HG03571 (cell line): ENCODE data around the gene CARHSP1.
"Not testable (repeated sequence)": the region's sequence is repeated elsewhere in the genome, so short reads cannot be mapped to it uniquely, and the experiment has no call there.

Experiments
- ATAC-seq: cut with Tn5 transposase; IDR thresholded peaks from one replicate; pipeline ENCODE4 v1.9.1; 2021; ENCODE audit not compliant: unreplicated experiment

Gene CARHSP1

DNA sequence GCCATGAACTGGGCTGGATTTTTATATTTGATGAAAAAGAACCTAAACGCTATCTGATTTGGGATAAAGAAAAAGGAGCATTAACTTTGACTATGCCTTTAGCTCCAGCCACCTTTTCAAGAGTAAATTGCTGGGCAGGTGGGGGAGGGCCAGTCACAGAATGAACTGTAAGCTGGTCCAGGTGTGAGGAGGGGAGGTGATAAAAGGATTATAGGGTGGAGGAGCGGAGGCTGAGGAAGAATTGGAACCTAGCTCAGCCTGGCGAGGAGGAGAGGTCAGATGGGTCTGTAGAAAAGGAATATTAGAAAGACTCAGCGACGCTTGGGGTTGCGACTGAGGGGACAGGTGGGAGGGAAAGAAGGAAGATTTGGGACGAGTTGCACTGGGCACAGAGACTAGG is 32.0 kb downstream of the CARHSP1 start:
- ATAC-seq = not testable (repeated sequence)

DNA sequence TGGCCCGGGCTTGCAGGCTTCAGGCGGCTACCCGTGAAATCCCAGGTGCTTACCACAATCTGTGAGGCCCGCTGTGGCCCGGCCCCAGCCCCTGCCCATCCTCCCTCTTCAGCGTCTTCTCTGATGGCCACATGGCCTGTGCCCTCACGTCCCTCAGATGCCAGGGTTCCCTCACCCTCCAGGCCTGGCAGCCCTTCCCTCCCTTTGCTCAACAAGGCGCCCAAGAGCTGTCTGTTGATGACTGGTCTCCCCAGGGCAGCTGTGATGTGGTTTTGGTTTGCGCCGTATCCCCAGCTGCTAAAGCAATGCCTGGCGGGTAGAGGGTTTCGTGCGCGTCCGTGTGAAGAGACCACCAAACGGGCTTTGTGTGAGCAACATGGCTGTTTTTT is 36.1 kb downstream of the CARHSP1 start:
- no peak for ATAC-seq

DNA sequence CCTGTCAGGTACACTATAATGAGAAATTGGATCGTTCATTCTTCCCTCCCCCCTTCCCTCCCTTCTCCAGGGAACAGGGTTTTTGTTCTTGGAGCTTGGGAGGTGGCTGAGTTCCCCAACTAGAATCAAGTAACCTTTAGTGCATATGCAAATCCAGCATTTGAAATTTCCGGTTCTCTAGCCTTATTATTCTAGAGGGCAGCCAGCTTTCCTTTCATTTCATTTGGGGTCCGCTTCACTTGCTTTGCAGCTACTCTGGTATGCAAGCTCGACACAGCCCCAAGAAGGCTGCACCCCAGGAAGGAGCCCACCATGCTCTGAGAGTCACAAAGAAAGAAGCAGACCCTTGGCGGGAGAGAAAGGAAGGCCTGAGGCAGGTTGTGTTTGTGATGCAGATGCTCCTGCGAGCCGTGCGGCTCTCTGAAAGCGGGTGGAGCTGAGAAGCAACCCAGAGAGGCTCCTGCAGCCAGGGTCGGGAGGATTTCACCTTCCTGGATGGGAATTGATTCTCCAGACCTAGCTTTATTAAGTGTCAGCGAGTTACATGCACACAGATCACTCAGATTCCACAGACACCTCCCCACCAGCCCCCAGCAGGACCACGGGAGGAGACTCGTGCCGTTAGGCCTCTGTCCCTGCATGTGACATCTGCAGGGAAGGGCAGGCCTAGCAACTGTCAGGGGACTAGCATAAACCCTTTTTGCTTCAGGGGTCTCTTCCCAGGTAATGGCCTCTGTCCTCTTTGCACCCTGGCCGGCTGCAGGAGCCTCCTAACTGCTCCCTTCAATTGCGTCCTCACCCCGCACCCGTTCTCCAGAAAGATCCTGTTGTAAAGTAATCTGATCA is 36.7 kb downstream of the CARHSP1 start:
- ATAC-seq = no peak

DNA sequence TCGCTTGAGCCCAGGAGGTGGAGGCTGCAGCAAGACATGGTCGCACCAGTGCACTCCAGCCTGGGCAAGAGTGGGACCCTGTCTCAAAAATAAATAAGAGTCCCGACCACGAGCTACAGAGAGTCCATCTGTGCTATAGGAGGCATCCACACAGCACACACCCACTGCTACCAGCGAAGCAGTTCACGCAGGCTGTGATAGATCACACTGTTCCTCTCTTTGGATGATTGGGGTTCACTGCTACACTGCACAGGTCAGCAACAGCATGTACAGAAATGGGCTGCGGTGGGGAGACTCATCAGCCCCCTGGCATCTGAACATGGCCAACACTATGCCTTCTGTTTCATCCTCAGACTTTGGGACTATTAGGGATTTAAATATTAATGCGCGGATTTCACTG is 37.4 kb downstream of the CARHSP1 start:
- no peak for ATAC-seq

DNA sequence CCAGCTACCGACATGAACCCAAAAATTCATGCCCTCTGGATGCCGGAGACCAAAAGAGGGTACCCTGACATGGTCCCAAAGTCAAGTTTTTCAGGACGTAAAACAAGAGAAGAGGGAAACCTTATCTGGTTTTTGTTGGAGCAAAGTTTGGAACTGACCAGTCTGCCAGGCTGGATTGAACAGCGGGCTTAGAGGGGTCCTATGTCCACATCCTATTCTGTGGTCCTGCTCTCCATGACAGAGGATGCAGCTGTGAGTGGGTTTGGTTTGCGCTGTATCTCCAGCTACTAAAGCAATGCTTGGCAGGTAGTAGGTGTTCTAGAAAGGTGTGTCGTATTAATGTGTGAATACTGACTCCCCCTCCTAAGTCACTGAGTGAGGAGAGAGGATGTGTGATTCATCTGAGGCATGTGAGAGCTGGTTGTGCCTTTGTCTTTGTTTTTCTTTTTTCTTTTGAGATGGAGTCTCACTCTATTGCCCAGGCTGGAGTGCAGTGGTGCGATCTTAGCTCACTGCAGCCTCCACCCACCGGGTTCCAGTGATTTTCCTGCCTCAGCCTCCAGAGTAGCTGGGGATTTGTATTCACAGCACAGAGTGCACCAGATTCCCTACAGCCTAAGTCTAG is 40.2 kb downstream of the CARHSP1 start:
- ATAC-seq = no peak

DNA sequence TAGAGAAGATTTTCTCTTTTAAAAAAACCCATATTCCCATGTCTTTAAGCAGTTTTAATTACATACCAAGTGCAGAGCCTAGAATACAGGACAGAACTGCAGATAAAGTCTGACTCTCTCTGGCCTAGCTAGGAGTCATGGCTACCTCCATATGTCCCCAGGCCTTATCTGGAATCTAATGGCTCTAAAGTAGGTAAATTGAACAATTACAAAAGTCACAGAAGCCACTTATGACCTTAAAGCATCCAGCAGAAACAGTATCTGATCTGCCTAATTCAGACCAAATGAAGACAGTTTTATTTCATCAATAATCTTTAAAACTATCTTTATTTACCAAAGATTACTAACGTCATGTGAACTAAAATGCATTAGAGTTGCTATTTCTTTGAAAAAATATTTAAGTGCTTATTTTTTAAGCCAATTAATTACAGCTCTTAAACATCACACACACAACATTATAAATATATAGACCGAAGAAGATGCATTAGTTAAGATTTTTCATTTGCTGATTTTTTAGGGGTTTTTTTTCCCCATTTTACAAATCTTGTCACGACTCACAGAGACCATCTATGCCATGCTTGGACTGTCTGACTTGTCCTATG is 42.4 kb downstream of the CARHSP1 start:
- ATAC-seq = no peak

DNA sequence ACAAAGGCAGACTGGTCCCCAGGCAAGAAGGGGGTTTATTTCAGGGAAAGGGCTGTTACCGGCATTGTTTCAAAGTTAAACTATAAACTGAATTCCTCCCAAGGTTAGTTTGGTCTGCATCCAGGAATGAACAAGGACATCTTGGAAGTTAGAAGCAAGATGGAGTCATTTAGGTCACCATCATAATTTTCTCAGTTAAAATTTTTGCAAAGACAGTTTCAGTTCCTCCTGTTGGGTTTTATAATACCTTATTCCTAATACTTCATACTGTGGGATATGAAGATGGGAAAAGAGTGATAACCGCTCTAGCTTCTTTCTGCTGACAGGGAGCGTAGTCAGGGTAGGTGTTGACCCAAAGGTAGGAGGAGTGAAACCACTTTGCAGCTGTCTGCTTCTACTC is 46.4 kb downstream of the CARHSP1 start:
- ATAC-seq = no peak

DNA sequence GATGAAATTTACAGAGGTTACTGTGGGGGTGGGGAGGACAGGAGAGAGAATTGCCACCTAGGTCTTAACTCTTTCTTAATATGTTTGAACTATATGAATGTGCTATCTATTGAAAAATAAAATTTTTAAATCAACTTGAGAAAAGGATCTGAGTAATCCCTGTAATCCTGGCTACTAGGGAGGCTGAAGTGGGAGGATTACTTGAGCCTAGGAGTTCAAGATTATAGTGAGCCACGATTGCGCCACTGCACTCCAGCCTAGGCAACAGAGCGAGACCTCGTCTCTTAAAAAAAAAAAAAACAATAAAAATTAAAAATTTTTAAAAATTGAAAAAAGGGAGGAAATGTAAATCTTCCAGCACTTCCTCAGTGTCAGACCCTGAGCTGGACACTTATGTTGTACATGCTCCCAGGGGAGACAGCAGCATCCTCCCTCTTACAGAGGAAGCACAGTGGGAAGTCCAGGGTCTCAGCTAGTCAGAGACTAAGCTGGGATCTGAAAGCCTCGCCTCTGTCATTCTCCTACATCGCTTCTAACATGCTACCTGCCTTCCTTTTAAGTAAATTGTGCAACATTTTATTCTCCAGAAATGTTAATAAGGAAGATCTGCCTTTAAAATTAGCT is 49.3 kb downstream of the CARHSP1 start:
- ATAC-seq = no peak

DNA sequence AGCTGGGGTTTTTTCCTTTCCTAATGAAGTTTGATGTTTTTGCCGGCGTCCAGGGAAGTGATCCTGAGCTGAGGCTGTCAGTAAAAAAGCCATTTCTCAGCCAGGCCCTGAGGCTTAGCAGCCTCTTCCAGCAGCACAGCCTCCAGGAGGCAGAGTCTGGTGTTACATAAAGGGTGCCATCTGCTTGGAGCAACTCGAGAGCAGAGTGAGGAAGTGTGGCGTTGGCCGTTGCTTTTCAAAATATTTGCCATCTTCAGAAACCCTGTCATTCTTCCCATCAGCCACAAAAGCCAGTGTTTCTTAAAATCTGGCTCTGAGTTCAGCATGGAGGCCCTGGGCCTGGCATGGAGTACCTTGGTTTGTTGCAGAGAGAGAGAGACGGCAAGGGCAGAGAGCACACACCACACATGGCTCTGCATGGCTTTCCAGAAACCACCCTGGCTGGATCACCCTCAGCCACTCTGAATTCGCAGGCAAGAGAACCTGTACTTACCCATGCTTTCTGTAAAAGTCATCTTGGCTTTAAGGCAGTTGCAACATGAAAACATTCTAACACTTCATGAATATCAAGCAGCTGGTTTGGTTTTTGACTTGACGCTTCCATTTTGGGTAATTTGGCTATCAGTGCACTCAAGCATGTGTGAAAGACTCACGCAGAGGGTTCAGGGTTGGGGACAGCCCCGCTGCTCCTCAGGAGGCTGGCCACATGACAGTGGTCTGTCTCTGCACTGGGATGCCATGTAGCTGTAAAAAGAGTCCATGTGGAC is 50.1 kb downstream of the CARHSP1 start:
- ATAC-seq = peak; percentile 75

DNA sequence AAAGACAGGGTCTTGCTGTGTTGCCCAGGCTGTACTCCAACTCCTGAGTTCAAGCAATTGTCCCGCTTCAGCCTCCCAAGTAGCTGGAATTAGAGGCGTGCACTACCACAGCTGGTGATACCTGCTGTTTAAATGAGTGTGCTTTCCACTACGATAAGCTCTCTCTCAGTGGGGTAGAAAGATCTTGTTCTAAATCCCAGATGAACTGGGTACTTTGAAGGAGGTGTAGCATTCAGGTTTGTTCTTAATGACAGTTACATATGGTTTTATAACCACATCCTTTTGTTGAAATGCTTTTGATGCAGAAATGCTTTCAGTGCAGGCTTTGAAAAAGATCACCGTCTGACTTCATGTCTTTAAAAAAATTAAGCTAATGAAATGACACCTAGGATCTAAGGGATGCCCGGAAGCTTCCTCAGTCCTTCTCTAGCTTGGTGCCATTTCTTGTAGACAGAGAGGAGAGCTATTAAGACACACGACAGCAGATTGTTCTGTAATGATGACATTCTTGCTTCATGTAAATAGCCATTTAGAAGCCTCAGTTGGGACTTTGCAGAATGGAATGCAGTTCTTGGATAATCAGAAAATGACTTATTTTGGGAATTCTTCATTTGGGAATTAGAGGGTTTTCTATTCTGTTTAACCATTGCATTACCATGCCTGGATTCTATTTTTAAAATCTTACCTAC is 51.7 kb downstream of the CARHSP1 start:
- ATAC-seq = no peak

DNA sequence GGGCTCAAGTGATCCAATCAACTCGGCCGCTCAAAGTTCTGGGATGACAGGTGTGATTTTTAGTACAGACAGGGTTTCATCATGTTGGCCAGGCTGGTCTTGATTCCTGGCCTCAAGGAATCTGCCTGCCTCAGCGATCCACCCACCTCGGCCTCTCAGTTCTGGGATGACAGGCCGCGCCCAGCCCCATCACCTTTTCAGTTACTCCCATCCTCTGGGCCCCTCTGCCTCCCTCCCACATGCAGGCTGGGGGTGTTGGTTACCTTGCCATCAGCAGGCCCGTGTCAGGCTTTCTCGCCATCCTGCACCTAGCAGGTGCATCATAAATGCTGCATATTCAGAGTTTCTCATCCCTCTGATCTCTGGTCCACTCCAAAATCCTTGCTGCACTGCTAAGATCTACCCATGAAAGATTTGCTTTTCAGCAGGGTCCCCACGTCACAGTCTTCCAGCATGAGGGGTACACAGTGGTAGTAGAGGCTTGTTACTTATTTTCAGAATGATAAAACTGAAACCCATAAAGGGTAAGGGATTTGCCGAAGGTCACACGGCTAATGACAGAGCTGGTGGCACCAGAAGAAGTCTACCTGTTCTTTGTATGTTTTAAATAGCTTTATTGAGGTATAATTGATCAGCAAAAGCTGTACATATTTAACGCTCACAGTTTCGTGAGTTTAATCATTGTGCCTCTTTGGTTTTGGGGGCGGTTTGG is 54.6 kb downstream of the CARHSP1 start:
- ATAC-seq = no peak

DNA sequence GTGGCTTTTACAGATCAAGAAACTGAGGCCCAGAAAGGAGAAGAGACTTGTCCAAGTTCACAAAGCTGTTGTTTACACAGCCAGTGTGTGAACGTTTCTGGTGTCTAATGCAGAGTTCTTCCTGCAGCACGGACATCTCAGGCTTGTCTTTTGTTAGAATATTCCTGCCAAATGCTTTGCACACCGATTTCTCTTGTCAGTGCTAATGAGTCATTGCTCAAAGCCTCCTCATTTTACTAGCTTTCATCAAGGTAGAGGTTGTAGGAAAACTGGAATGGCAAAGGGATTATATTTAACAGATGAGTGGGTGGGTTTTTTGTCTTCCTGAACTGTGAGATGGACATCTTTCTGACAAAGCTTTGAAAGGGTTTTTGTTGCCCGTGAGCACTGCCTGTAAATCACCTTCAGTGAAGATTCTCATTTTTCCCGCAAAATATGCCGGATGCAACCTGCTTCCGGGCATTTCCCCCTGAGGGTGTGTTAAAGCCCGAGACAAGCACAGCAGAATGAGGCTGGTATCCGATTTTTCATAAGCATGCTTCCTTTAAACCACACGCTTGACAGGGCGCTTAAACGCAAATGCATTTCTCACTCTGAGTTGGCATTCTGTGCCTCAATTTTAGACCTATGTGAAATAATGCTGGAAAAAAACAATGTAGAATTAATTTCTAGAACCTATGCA is 56.5 kb downstream of the CARHSP1 start:
- no peak for ATAC-seq

DNA sequence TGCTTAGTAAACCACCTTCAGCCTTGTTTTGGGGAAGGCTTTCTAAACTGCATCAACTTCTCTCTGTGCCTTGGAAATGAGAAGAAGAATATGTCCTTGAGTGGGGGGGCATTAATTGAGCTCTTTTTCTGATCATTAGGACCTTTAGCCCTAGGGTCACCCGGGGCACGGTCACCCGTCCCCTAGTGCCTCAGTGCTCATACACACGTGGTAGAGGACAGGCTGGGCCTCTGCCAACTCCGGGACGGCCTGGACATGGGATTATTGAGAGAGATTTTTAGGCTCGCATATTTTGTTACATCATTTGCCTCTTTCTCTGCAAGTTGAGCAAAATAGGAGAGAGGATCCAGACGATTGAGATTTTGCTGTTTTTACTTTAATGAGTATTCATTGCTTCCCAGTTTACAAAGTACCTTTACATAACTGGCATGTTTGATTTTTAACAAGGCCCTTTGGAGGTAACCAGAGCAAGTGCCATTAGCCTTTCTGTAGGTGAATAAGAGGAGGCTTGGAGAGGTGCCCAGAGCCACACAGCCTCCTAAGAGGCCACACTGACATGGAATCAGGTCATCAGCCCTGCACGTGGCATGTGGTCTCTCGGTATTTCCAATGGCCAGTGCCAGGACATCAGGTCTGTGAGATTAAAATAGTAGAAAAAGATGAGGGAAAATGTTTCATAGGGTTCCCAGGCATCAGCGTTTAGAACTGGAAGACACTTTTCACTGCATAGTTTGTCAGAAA is 60.0 kb downstream of the CARHSP1 start:
- ATAC-seq = no peak

DNA sequence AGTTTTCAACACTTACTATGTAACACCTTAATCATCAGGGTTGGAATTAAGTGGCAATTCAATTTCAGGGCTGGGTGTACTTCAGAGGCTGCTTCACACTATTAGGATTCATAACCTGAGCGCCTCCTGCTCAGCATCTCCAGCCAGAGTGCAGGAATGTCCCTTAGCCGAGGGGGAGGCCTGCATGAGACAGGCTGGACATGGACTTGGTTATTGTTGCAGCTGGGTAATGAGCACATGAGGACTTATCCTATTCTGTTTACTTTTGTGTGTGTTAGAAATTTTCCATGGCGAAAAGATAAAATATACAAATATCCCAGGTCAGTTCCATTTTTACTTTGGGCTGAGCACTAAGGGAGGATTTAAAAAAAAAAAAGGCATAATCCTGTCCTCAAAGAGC is 60.8 kb downstream of the CARHSP1 start:
- no peak for ATAC-seq

DNA sequence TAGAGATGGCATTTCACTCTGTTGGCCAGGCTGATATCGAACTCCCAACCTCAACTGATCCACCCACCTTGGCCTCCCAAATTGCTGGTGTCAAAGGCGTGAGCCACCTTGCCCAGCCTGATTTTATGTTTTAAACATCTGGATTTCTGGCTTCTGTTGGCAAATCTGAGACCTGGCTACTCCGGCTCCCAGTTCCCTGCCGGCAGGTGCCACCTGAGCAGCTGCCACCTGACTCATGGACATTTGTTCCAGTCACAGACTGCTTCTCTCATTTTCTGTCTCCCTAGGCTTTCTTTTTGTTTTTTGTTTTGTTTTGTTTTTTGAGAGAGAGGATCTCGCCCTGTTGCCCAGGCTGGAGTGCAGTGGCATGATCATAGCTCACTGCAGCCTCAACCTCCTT is 61.6 kb downstream of the CARHSP1 start:
- no peak for ATAC-seq

DNA sequence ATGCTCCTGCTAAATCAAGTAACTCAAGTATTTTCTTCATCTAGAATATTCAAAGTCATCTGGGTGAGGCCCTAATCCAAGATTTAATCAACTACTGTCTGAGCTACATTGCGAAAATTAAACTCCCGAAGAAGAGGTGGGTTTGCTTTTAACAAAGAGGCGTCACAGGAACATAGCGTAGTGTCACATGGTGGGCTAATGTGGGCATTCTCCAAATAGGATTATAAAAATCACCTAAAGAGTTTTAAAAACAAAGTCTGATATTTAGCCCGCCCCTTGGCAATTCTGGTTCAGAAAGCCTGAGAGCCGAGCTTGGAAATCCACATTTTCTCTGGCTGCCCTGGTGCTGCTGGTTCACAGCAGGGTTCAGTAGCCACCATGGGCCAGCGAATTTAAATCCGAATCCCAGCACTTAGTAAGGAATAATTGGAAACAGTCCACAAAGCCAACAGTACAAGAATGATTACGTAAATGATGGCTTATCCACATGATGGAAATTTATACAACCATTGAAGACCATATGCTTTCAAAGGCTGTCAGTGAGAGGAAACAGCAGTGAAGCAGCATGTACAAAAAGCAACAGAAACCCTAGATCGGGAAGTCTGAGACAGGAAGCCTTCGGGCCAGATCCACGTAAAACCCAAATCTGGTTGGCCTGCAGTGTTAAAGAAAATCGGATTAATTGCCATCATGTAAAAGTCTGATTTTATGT is 62.4 kb downstream of the CARHSP1 start:
- no peak for ATAC-seq

DNA sequence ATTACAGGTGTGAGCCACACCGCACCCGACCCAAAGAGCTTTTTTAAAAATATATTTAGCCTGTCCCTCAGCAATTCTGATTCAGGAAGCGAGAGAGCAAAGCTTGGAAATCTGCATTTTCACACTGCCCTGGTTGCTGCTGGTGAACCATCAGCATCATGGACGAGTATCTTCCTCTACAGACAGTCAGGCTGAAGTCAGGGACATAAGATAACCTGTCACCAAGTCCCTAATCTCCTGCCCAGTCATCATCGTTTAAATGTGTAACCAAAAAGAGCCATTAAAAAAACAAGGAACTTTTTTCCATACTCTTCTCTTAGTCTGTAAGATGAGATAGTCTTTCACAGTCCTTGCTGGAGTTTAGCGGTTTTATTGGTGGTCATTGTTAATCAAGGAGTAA is 64.5 kb downstream of the CARHSP1 start:
- no peak for ATAC-seq

DNA sequence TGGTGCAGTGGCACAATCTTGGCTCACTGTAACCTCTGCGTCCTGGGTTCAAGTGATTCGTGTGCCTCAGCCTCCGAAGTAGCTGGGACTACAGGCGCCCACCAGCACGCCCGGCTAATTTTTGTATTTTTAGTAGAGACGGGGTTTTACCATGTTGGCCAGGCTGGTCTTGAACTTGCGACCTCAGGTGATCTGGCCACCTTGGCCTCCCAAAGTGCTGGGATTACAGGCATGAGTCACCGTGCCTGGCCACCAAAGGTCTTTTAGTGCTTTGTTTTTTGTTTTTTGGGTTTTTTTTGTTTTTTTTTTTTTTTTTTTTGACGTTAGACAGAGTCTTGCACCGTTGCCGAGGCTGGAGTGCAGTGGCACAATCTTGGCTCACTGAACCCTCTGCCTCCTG is 65.1 kb downstream of the CARHSP1 start:
- ATAC-seq = not testable (repeated sequence)
